IPS-18a (cell line): Measurements from ENCODE around the gene STOML1.

Experiments
- H3K27ac ChIP-seq: one replicate; pipeline ENCODE4 v1.5.1; 2013; ENCODE audit warnings: low read length
- H3K27me3 ChIP-seq: one replicate; pipeline ENCODE4 v1.6.1; 2013; ENCODE audit warnings: mild to moderate bottlenecking, low read length; ENCODE audit not compliant: control insufficient read depth, insufficient read depth
- H3K36me3 ChIP-seq: one replicate; pipeline ENCODE4 v1.6.1; 2013; ENCODE audit warnings: low read depth, low read length; ENCODE audit not compliant: control insufficient read depth
- H3K4me1 ChIP-seq: one replicate; pipeline ENCODE4 v1.6.1; 2013; ENCODE audit warnings: low read depth, low read length; ENCODE audit not compliant: control insufficient read depth
- H3K4me3 ChIP-seq: one replicate; pipeline ENCODE4 v1.5.1; 2013; ENCODE audit warnings: low read length
- H3K9ac ChIP-seq: one replicate; pipeline ENCODE4 v1.6.1; 2013; ENCODE audit warnings: mild to moderate bottlenecking, low read length, moderate library complexity
- H3K9me3 ChIP-seq: one replicate; pipeline ENCODE4 v1.6.1; 2013; ENCODE audit warnings: low read depth, low read length; ENCODE audit not compliant: control insufficient read depth

STOML1 gene

DNA sequence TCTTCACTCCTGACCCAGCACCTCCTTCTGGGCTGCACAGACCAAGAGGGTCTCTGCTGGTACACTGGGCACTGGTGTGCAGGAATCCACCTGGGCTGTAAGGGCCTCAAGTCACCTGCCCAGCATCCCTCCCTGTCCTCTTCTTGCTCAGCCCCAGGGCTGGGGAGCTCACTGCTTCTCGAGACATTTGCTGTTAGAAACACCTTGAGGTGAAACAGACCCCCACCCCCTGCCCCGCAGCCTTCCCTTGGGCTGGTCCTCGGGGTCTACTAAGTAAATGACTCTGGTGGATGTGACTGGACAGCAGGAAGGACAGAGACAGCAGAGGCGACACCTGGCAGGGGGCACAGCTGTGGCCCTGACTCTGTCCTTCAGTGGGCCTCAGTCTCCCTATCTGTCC lies 36.8 kb downstream of the STOML1 start:
- Histone ChIP-seq H3K27me3 (no peaks in the 10 kb centered on the region), H3K4me3 (no peak overlapping the region), H3K27ac (no peak overlapping the region), H3K9ac (no peak overlapping the region), H3K9me3 (no peaks in the 10 kb centered on the region), H3K4me1 (peaks cover 16% of the 10 kb centered on the region), H3K36me3 (no peaks in the 10 kb centered on the region)

DNA sequence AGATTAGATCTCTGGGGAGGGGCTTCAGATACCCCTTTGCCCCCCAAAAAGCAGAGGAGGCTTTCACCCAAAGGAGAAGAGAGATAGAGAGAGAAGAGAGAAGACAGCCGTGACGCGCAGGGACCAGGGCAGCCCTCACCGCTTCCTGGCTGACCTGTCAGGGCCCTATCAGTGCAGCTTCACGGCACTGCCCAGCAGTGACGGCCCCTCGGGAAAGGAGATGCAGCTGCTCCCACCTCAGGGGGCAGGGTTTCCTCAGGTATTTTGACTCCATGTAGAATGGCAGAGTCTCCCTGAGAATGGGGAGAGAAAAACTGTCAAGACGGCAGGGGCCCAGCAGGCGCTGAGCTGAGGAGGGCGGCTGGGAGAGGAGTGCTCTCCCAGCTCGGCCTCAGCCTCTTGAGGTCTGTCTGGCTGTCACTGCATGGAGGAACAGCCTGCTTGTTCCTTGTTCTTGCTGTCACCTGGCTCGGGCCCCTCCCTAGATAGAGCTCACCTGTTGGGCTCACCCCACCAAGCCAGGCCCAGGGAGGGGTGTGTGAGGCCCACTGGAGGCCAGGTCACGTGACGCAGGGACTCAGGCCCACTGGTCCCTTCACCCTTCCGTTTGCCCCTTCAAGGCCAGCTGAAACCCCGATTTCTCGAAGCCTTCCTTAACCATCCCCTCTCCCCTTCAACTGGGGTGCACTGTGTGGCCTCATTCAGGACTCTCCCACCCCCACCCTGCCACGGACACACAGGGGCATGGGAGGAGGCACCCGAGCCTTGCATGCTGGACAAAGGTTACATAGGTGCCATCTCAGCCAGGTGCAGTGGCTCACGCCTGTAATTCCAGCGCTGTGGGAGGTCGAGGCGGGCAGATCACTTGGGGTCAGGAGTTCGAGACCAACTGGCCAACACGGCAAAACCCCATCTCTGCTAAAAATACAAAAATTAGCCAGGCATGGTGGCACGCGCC lies 37.6 kb downstream of the STOML1 start:
- Histone ChIP-seq H3K4me3 (no peak overlapping the region), H3K36me3 (no peaks in the 10 kb centered on the region), H3K27ac (no peak overlapping the region), H3K9me3 (no peaks in the 10 kb centered on the region), H3K27me3 (no peaks in the 10 kb centered on the region), H3K4me1 (peaks cover 17% of the 10 kb centered on the region), H3K9ac (no peak overlapping the region)

DNA sequence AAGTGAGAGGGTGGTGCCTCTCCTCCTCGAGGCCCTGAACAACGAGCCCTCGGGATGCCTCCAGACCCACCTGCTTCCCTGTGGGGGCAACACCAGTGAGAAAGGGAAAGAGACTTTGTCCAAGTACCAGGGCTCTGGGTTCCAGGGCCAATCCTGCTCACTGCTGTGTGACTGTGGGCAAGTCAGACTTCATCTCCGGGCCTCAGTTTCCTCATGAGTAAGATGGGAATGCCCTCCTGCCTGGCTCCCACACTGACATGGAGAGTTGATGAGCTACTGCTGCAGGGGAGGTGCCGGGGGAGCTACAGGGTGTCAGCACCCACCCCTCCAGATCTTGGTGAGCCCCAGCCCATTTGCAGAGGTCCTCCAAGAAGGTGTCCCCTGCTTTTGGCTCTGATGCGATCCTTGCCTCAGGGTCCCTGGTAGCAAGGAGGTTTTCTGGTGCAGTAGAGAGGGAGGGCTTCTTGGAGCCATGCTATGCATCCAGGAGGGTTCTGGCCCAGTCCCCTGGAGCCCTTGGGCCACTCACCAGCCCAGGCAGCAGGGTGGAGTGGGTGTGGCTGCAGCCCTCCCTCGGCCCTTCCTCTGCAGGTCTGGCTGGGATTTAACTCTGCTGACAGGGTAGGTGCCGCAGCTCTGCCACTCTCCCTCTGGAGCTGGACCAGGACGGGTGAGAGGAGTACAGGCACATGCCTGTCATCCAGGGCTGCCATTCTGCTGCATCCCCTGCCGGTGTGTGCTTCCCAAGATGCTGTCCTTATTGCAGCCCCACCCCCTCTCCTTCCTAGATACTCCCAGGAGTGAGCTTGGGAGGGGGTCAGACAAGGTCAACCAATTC lies 39.0 kb downstream of the STOML1 start:
- no peak overlapping the region for H3K27ac ChIP-seq
- no peaks in the 10 kb centered on the region for H3K27me3 ChIP-seq

DNA sequence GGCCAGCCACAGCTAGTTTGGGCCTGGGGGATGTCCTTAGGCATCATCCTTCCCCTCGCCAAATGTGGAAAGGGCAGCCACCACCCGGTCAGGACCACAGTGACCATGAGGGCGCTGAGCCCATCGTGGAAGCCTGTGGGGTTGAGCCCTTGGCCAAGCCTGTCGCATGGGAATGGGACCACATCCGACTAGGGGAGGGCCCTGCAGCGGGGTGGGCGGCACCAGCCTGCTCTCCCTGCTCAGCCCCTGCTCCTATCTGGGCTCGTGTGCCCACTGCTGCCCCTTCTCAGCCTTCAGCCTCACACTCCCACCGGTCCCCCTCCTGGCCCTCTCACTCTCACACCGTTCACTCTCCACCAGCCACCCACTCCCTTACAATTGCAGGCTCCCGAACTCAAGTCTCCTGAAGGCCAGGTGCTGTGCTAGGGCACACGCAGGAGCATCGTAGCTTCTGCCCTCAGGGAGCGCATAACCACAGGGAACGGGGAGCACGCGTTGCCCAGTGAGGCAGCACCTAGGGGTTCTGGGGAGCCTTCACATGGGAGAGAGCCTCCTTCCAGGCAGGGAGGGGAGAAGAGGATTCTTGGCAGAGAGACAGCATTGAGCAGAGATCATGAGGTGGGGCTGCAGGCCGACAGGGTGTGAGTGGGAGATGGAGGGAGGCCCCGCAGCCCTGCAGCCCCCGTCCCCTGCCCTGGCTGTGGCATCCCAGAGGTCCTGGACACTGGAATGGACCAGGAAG lies 39.8 kb downstream of the STOML1 start:
- Histone ChIP-seq H3K9me3 (no peaks in the 10 kb centered on the region), H3K27ac (no peak overlapping the region), H3K36me3 (no peaks in the 10 kb centered on the region), H3K27me3 (no peaks in the 10 kb centered on the region), H3K4me3 (no peak overlapping the region), H3K9ac (no peak overlapping the region), H3K4me1 (peaks cover 17% of the 10 kb centered on the region)

More for the DNA sequence above, 39.0 kb downstream of the STOML1 start:
- Histone ChIP-seq H3K36me3 (no peaks in the 10 kb centered on the region), H3K4me1 (peaks cover 17% of the 10 kb centered on the region), H3K4me3 (no peak overlapping the region), H3K9me3 (no peaks in the 10 kb centered on the region), H3K9ac (no peak overlapping the region)

DNA sequence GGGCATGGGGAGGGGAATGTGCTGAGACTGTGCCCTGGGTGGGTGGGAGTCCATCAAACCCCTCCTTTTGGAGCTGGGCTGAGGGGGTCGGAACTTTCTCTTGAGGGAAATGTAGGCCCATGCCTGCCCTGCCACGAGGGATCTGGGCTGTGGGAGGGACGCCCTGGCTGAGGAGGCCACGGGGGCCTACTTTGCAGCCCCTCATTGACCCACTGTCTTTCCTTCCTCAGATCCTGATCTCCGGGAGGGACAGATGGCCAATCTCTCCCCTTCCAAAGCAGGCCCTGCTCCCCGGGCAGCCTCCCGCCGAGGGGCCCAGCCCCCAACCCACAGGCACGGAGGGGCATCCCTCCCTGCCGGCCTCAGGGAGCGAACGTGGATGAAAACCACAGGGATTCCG lies 40.5 kb downstream of the STOML1 start:
- Histone ChIP-seq H3K36me3 (no peaks in the 10 kb centered on the region), H3K4me3 (no peak overlapping the region), H3K27ac (no peak overlapping the region), H3K4me1 (peaks cover 17% of the 10 kb centered on the region), H3K27me3 (no peaks in the 10 kb centered on the region), H3K9me3 (no peaks in the 10 kb centered on the region), H3K9ac (no peak overlapping the region)

DNA sequence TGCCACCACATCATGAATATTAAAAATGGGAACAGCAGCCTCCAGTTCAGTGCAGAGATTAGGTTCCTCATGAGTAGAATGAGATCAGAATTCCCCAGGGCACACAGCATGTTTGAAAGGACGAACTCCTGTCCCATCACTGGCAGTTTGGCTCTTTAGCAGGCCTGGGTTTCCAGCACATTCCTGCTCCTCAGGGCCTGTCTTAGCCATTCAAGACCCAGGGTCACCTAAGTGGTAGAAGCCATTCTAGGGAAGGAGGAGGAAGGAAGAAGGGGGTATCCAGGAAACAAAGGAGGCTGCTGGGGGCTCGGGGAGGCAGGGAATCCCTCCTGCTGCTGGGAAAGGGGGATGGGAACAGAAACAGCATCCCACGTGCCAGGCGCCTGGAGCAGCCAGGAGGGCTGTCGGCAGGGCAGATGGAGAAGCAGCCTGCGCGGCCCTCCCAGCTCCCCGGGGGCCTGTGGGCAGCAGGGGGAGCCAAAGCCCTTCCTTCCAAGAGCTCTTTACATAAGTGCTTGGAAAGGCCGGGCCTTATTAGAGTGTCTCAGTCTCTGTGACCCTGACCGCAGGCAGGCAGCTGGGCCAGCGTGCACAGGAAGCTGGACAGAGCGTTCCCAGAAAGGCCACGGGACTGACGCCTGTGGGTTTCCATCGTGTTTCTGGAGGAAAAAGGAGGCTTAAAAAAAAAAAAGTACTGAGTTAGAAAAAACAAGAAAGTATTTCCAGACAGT lies 41.1 kb downstream of the STOML1 start:
- H3K9ac ChIP-seq: no peak overlapping the region
- H3K27me3 ChIP-seq: no peaks in the 10 kb centered on the region
- no peaks in the 10 kb centered on the region for H3K9me3 ChIP-seq
- H3K36me3 ChIP-seq: no peaks in the 10 kb centered on the region
- H3K27ac ChIP-seq: no peak overlapping the region
- no peak overlapping the region for H3K4me3 ChIP-seq
- peaks cover 17% of the 10 kb centered on the region for H3K4me1 ChIP-seq

DNA sequence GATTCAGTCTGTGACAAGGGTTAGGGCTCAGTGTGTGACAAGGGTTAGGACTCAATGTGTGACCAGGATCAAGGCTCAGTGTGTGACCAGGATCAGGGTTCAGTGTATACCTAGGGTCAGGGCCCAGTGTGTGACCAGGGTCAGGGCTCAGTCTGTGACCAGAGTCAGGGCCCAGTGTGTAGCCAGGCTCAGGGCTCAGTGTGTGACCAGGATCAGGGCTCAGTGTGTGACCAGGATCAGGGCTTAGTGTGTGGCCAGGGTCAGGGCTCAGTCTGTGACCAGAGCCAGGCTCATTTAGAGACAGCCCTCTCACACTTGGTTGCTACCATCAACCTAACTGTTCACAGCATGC lies 41.6 kb downstream of the STOML1 start:
- H3K36me3 ChIP-seq: no peaks in the 10 kb centered on the region
- H3K9me3 ChIP-seq: no peaks in the 10 kb centered on the region
- no peaks in the 10 kb centered on the region for H3K27me3 ChIP-seq
- no peak overlapping the region for H3K27ac ChIP-seq
- peaks cover 17% of the 10 kb centered on the region for H3K4me1 ChIP-seq
- no peak overlapping the region for H3K9ac ChIP-seq
- no peak overlapping the region for H3K4me3 ChIP-seq

DNA sequence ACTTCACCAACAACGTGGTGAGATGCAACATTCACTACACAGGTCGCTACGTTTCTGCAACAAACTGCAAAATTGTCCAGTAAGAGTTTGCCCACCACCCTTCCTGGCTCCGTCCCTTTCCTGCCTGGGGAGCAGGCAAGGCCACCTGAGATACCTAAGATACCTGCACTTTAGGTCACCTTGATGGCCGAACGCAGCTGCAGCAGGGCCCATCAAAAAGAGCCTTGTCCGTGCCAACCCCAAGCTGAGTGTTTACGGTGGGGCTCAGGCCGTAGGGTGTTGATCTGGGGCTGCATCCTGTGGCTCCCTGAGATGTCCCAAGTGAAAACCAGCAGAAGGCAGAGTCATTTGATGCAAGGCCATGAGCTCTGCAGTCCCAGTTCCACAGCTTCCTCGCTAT lies 42.6 kb downstream of the STOML1 start:
- H3K27me3 ChIP-seq: no peaks in the 10 kb centered on the region
- H3K36me3 ChIP-seq: no peaks in the 10 kb centered on the region
- no peaks in the 10 kb centered on the region for H3K9me3 ChIP-seq
- no peak overlapping the region for H3K4me3 ChIP-seq
- no peak overlapping the region for H3K9ac ChIP-seq
- H3K27ac ChIP-seq: no peak overlapping the region
- H3K4me1 ChIP-seq: peaks cover 17% of the 10 kb centered on the region

DNA sequence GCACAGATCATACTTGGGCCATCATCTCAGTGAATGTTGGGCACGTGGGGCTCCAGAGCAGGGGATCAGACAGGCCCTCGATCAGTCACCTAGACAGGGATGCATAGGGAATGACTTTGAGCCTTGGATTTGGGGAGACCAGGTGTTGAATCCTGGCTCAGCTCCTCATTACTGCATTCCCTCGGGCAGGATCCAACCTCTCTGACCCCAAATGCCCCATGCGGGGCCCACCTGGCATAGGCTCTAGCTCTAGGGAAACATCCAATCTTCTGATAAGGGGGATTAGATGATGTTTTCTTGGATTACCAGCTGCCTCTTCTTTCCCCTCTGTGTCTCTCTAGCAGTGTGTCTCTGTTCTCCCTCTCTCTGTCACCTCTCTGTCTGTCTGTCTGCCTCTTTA lies 43.1 kb downstream of the STOML1 start:
- Histone ChIP-seq H3K27ac (no peak overlapping the region), H3K36me3 (no peaks in the 10 kb centered on the region), H3K9ac (no peak overlapping the region)

DNA sequence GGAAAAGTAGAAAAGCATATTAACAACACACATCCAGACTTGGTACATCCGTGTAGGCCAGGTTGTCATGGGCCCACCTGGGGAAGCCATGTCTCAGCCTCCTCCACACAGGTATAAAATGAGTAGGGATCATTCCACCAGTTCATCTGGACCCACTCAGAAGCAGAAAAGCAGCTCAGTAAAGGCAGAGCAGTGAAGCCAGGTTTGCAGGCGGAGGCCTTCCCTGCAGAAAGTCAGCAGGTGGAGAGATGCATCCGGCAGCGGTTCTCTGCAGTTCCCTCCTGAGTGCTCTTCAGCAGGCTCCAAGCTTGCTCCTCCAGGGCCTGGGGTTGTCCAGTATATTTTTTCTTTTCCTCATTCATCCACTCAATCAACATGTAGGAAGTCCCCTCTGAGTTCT lies 43.7 kb downstream of the STOML1 start:
- H3K36me3 ChIP-seq: no peaks in the 10 kb centered on the region
- no peak overlapping the region for H3K27ac ChIP-seq
- peaks cover 17% of the 10 kb centered on the region for H3K4me1 ChIP-seq
- H3K9me3 ChIP-seq: no peaks in the 10 kb centered on the region
- no peaks in the 10 kb centered on the region for H3K27me3 ChIP-seq
- no peak overlapping the region for H3K4me3 ChIP-seq
- H3K9ac ChIP-seq: no peak overlapping the region

More for the DNA sequence above, 43.1 kb downstream of the STOML1 start:
- Histone ChIP-seq H3K9me3 (no peaks in the 10 kb centered on the region), H3K4me3 (no peak overlapping the region), H3K27me3 (no peaks in the 10 kb centered on the region), H3K4me1 (peaks cover 17% of the 10 kb centered on the region)

DNA sequence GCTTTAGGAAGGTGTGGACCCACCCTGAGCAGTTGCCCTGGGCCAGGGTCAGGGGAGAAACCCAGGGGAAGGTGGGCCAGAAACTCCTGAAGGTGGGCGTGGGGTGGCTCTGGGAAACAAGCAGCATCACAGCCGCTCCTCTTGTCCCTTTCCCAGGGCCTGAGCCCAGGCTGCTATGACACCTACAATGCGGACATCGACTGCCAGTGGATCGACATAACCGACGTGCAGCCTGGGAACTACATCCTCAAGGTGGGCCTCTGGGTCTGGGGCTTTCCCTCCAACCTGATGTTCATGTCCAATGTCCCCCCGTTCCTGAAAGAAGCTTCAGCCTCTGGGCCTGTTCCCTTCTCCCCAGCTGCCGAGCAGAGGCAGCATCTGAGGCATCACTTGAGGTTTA lies 44.4 kb downstream of the STOML1 start:
- no peaks in the 10 kb centered on the region for H3K9me3 ChIP-seq
- H3K4me1 ChIP-seq: peaks cover 17% of the 10 kb centered on the region
- no peak overlapping the region for H3K4me3 ChIP-seq
- H3K27ac ChIP-seq: no peak overlapping the region
- H3K9ac ChIP-seq: no peak overlapping the region
- no peaks in the 10 kb centered on the region for H3K36me3 ChIP-seq
- H3K27me3 ChIP-seq: no peaks in the 10 kb centered on the region
